ENCODE results near the gene LIPM.

- TF ChIP-seq, protein P1, sequence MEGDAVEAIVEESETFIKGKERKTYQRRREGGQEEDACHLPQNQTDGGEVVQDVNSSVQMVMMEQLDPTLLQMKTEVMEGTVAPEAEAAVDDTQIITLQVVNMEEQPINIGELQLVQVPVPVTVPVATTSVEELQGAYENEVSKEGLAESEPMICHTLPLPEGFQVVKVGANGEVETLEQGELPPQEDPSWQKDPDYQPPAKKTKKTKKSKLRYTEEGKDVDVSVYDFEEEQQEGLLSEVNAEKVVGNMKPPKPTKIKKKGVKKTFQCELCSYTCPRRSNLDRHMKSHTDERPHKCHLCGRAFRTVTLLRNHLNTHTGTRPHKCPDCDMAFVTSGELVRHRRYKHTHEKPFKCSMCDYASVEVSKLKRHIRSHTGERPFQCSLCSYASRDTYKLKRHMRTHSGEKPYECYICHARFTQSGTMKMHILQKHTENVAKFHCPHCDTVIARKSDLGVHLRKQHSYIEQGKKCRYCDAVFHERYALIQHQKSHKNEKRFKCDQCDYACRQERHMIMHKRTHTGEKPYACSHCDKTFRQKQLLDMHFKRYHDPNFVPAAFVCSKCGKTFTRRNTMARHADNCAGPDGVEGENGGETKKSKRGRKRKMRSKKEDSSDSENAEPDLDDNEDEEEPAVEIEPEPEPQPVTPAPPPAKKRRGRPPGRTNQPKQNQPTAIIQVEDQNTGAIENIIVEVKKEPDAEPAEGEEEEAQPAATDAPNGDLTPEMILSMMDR (optimal IDR thresholded peaks at IDR 0.05 in 1 of 3, IDR thresholded peaks at IDR 0.05 in 1 of 3, conservative IDR thresholded peaks at IDR 0.05 in 1 of 3; ENCODE audit: extremely low read depth in 1 of 3, insufficient read depth in 2 of 3, low read length in 3 of 3): no peak
- no peak for TF ChIP-seq EZH2 (IDR thresholded peaks at IDR 0.05; ENCODE audit: low read length)
These were observed 31.2 kb downstream of the LIPM start for GRCh38 chr10:88833723-88834122.

Data from keratinocyte (primary cell).